Osteocyte (in vitro differentiated cells): ENCODE results near the gene RAP1GAP2. TPM values are rescaled to one million over a fixed set of nuclear protein-coding genes. Genes with fewer than 3 reads are reported as not detected.

Source experiments
- DNase-seq: peaks from one replicate; pipeline ENCODE4 v3.0.0; 2021; ENCODE audit warnings: mixed read lengths; ENCODE audit not compliant: unreplicated experiment; ENCODE audit errors: extremely low spot score
- H3K27ac Mint-ChIP-seq: one replicate; pipeline ENCODE4 v1.8.0; 2021; ENCODE audit warnings: mild to moderate bottlenecking, mixed read lengths; ENCODE audit not compliant: unreplicated experiment
- H3K27me3 Mint-ChIP-seq: one replicate; pipeline ENCODE4 v1.8.0; 2021; ENCODE audit warnings: mixed read lengths; ENCODE audit not compliant: unreplicated experiment
- H3K36me3 Mint-ChIP-seq: one replicate; pipeline ENCODE4 v1.8.0; 2021; ENCODE audit warnings: mixed read lengths; ENCODE audit not compliant: unreplicated experiment
- H3K4me1 Mint-ChIP-seq: one replicate; pipeline ENCODE4 v1.8.0; 2021; ENCODE audit warnings: mixed read lengths; ENCODE audit not compliant: unreplicated experiment
- H3K4me3 Mint-ChIP-seq: one replicate; pipeline ENCODE4 v1.8.0; 2021; ENCODE audit warnings: mild to moderate bottlenecking, moderate library complexity, mixed read lengths; ENCODE audit not compliant: unreplicated experiment
- H3K9me3 Mint-ChIP-seq: one replicate; pipeline ENCODE4 v1.8.0; 2021; ENCODE audit warnings: mixed read lengths; ENCODE audit not compliant: unreplicated experiment
- total RNA-seq: library from RNA; stranded (reverse); gene quantifications from 2 replicates; pipeline ENCODE4 v1.2.1, GENCODE V29; 2021
- TF ChIP-seq, protein P1 (sequence below): fragments of 200-600 bp; sonication (generic); IDR thresholded peaks from 2 replicates; pipeline ENCODE4 v1.5.0; 2021; ENCODE audit warnings: antibody characterized with exemption, mild to moderate bottlenecking, moderate library complexity

The RAP1GAP2 gene
- total RNA-seq, 1 donor from 2014 or later: 6.3 TPM

- DNase-seq: no peak
- Mint-ChIP-seq H3K4me3 (no peak overlapping the region), H3K36me3 (peaks cover 5% of the 10 kb centered on the region), H3K9me3 (no peaks in the 10 kb centered on the region), H3K27me3 (no peaks in the 10 kb centered on the region), H3K27ac (no peak overlapping the region), H3K4me1 (peaks cover 2% of the 10 kb centered on the region)
- TF ChIP-seq, protein P1, sequence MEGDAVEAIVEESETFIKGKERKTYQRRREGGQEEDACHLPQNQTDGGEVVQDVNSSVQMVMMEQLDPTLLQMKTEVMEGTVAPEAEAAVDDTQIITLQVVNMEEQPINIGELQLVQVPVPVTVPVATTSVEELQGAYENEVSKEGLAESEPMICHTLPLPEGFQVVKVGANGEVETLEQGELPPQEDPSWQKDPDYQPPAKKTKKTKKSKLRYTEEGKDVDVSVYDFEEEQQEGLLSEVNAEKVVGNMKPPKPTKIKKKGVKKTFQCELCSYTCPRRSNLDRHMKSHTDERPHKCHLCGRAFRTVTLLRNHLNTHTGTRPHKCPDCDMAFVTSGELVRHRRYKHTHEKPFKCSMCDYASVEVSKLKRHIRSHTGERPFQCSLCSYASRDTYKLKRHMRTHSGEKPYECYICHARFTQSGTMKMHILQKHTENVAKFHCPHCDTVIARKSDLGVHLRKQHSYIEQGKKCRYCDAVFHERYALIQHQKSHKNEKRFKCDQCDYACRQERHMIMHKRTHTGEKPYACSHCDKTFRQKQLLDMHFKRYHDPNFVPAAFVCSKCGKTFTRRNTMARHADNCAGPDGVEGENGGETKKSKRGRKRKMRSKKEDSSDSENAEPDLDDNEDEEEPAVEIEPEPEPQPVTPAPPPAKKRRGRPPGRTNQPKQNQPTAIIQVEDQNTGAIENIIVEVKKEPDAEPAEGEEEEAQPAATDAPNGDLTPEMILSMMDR: no peak
Observed at GRCh38 chr17:3015890-3016289, 219.7 kb downstream of the RAP1GAP2 start.

GRCh38 chr17:3017936-3018335, 221.7 kb downstream of the RAP1GAP2 start:
- Mint-ChIP-seq H3K4me3 (no peak overlapping the region), H3K27me3 (no peaks in the 10 kb centered on the region), H3K27ac (no peak overlapping the region), H3K4me1 (no peaks in the 10 kb centered on the region), H3K9me3 (peaks cover 6% of the 10 kb centered on the region), H3K36me3 (peaks cover 18% of the 10 kb centered on the region)
- no peak for DNase-seq
- TF ChIP-seq, protein P1: no peak

GRCh38 chr17:3019761-3020160, 223.5 kb downstream of the RAP1GAP2 start:
- no peaks in the 10 kb centered on the region for H3K27me3 Mint-ChIP-seq
- no peak overlapping the region for H3K27ac Mint-ChIP-seq
- H3K4me3 Mint-ChIP-seq: no peak overlapping the region
- no peaks in the 10 kb centered on the region for H3K4me1 Mint-ChIP-seq
- TF ChIP-seq, protein P1: no peak
- DNase-seq: no peak
- H3K36me3 Mint-ChIP-seq: peaks cover 25% of the 10 kb centered on the region
- peaks cover 21% of the 10 kb centered on the region for H3K9me3 Mint-ChIP-seq

GRCh38 chr17:3020381-3020780, 224.1 kb downstream of the RAP1GAP2 start:
- Mint-ChIP-seq H3K4me3 (no peak overlapping the region), H3K27ac (no peak overlapping the region), H3K9me3 (peaks cover 21% of the 10 kb centered on the region), H3K36me3 (peaks cover 25% of the 10 kb centered on the region), H3K4me1 (no peaks in the 10 kb centered on the region), H3K27me3 (no peaks in the 10 kb centered on the region)
- no peak for DNase-seq
- TF ChIP-seq, protein P1: no peak

DNA sequence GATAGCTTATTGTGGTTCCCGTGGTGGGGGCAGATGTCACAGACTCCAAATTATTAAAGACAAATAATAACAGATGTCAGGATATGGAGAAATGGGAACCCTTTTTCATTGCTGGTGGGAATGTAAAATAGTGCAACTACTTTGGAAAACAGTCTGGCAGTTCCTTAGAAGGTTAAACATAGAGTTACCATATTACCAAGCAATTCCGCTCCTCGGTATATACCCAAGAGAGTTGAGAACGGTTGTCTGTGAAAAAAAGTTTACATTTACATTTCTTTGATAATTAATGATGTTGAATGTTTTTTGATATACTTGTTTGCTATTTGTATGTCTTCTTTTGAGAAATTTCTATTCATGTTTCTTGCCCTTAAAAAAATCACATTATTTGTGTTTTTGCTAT, 226.0 kb downstream of the RAP1GAP2 start:
- no peak for DNase-seq
- H3K36me3 Mint-ChIP-seq: peaks cover 25% of the 10 kb centered on the region
- no peaks in the 10 kb centered on the region for H3K4me1 Mint-ChIP-seq
- H3K4me3 Mint-ChIP-seq: no peak overlapping the region
- TF ChIP-seq, protein P1: no peak
- H3K27me3 Mint-ChIP-seq: no peaks in the 10 kb centered on the region
- peaks cover 21% of the 10 kb centered on the region for H3K9me3 Mint-ChIP-seq
- no peak overlapping the region for H3K27ac Mint-ChIP-seq
